ENCODE data around the gene ASB1. TPM values are rescaled to one million over a fixed set of nuclear protein-coding genes. Genes with fewer than 3 reads are reported as not detected.

ASB1 gene
- polyA plus RNA-seq, 3 donors from 2014 or later = 30.3 to 53.8 (median 48.1) TPM

GRCh38 chr2:238478216-238478615, 51.5 kb downstream of the ASB1 start:
- no peak overlapping the region for H3K4me3 Mint-ChIP-seq
- H3K9me3 Mint-ChIP-seq = peaks cover 9 to 33% (median 24%) of the 10 kb centered on the region in 6 donors
- peaks cover 7 to 35% (median 20%) of the 10 kb centered on the region in 3 donors for H3K36me3 Mint-ChIP-seq
- H3K4me1 Mint-ChIP-seq = no peaks in the 10 kb centered on the region
- DNase-seq = no peak
- no peak overlapping the region for H3K27ac Mint-ChIP-seq
- peaks cover 0 to 4% (median 0%) of the 10 kb centered on the region in 3 donors for H3K27me3 Mint-ChIP-seq (ENCODE audit: low read depth in 3 of 3)

- H3K27me3 Mint-ChIP-seq (ENCODE audit: low read depth in 3 of 3) = peaks cover 0 to 1% (median 0%) of the 10 kb centered on the region in 3 donors
- no peak overlapping the region for H3K27ac Mint-ChIP-seq
- peaks cover 4 to 20% (median 8%) of the 10 kb centered on the region in 3 donors for H3K36me3 Mint-ChIP-seq
- peaks cover 2 to 18% (median 10%) of the 10 kb centered on the region in 6 donors for H3K9me3 Mint-ChIP-seq
- no peaks in the 10 kb centered on the region for H3K4me1 Mint-ChIP-seq
- DNase-seq = no peak
- H3K4me3 Mint-ChIP-seq = no peak overlapping the region
These were observed 53.1 kb downstream of the ASB1 start for GRCh38 chr2:238479847-238480246.

- H3K27me3 Mint-ChIP-seq (ENCODE audit: low read depth in 3 of 3) = peaks cover 0 to 1% (median 0%) of the 10 kb centered on the region in 3 donors
- no peaks in the 10 kb centered on the region for H3K4me1 Mint-ChIP-seq
- peaks cover 2 to 18% (median 9%) of the 10 kb centered on the region in 6 donors for H3K9me3 Mint-ChIP-seq
- no peak overlapping the region for H3K27ac Mint-ChIP-seq
- H3K4me3 Mint-ChIP-seq = no peak overlapping the region
- DNase-seq = no peak
- peaks cover 4 to 10% (median 4%) of the 10 kb centered on the region in 3 donors for H3K36me3 Mint-ChIP-seq
These were observed 56.3 kb downstream of the ASB1 start for GRCh38 chr2:238483021-238483420.

GRCh38 chr2:238483656-238484055, 56.9 kb downstream of the ASB1 start:
- Mint-ChIP-seq H3K4me3 (no peak overlapping the region), H3K27me3 (ENCODE audit: low read depth in 3 of 3) (no peaks in the 10 kb centered on the region), H3K36me3 (peaks cover 0 to 10% (median 4%) of the 10 kb centered on the region in 3 donors), H3K9me3 (peaks cover 2 to 18% (median 9%) of the 10 kb centered on the region in 6 donors), H3K4me1 (no peaks in the 10 kb centered on the region), H3K27ac (no peak overlapping the region)
- DNase-seq = no peak

GRCh38 chr2:238484522-238485452, 58.1 kb downstream of the ASB1 start:
- H3K4me3 Mint-ChIP-seq = no peak overlapping the region
- peaks cover 0 to 2% (median 0%) of the 10 kb centered on the region in 3 donors for H3K27me3 Mint-ChIP-seq (ENCODE audit: low read depth in 3 of 3)
- no peak for DNase-seq
- peaks cover 2 to 12% (median 9%) of the 10 kb centered on the region in 6 donors for H3K9me3 Mint-ChIP-seq
- H3K36me3 Mint-ChIP-seq = peaks cover 0 to 6% (median 4%) of the 10 kb centered on the region in 3 donors
- H3K27ac Mint-ChIP-seq = no peak overlapping the region
- H3K4me1 Mint-ChIP-seq = no peaks in the 10 kb centered on the region

- H3K27me3 Mint-ChIP-seq (ENCODE audit: low read depth in 3 of 3) = peaks cover 0 to 3% (median 0%) of the 10 kb centered on the region in 3 donors
- no peaks in the 10 kb centered on the region for H3K4me1 Mint-ChIP-seq
- H3K9me3 Mint-ChIP-seq = no peaks in the 10 kb centered on the region
- no peak for DNase-seq
- no peak overlapping the region for H3K27ac Mint-ChIP-seq
- no peaks in the 10 kb centered on the region for H3K36me3 Mint-ChIP-seq
- H3K4me3 Mint-ChIP-seq = no peak overlapping the region
These were observed 59.6 kb downstream of the ASB1 start for GRCh38 chr2:238486123-238486848.

GRCh38 chr2:238487134-238487533, 60.4 kb downstream of the ASB1 start:
- Mint-ChIP-seq H3K27me3 (ENCODE audit: low read depth in 3 of 3) (peaks cover 0 to 3% (median 0%) of the 10 kb centered on the region in 3 donors), H3K4me3 (no peak overlapping the region), H3K4me1 (no peaks in the 10 kb centered on the region), H3K27ac (no peak overlapping the region), H3K9me3 (no peaks in the 10 kb centered on the region), H3K36me3 (no peaks in the 10 kb centered on the region)
- no peak for DNase-seq

- Mint-ChIP-seq H3K36me3 (no peaks in the 10 kb centered on the region), H3K4me1 (no peaks in the 10 kb centered on the region), H3K27me3 (ENCODE audit: low read depth in 3 of 3) (peaks cover 0 to 3% (median 3%) of the 10 kb centered on the region in 3 donors), H3K9me3 (no peaks in the 10 kb centered on the region), H3K27ac (no peak overlapping the region), H3K4me3 (no peak overlapping the region)
- DNase-seq = no peak
These were observed 61.1 kb downstream of the ASB1 start for GRCh38 chr2:238487652-238488346.

GRCh38 chr2:238488347-238488826, 61.7 kb downstream of the ASB1 start:
- Mint-ChIP-seq H3K4me1 (no peaks in the 10 kb centered on the region), H3K9me3 (no peaks in the 10 kb centered on the region), H3K27me3 (ENCODE audit: low read depth in 3 of 3) (peaks cover 0 to 3% (median 3%) of the 10 kb centered on the region in 3 donors), H3K27ac (no peak overlapping the region), H3K4me3 (no peak overlapping the region), H3K36me3 (no peaks in the 10 kb centered on the region)
- no peak for DNase-seq

- no peak for DNase-seq
- H3K27me3 Mint-ChIP-seq (ENCODE audit: low read depth in 3 of 3) = peaks cover 0 to 3% (median 3%) of the 10 kb centered on the region in 3 donors
- no peaks in the 10 kb centered on the region for H3K36me3 Mint-ChIP-seq
- H3K27ac Mint-ChIP-seq = no peak overlapping the region
- no peaks in the 10 kb centered on the region for H3K9me3 Mint-ChIP-seq
- peaks cover 2 to 4% of the 10 kb centered on the region in 2 donors for H3K4me1 Mint-ChIP-seq
- H3K4me3 Mint-ChIP-seq = no peak overlapping the region
These were observed 62.7 kb downstream of the ASB1 start for GRCh38 chr2:238489431-238489830.

- Mint-ChIP-seq H3K36me3 (no peaks in the 10 kb centered on the region), H3K27me3 (ENCODE audit: low read depth in 3 of 3) (peaks cover 0 to 3% (median 3%) of the 10 kb centered on the region in 3 donors), H3K9me3 (no peaks in the 10 kb centered on the region), H3K4me3 (no peak overlapping the region), H3K27ac (no peak overlapping the region), H3K4me1 (peaks cover 4 to 8% of the 10 kb centered on the region in 2 donors)
- DNase-seq = no peak
These were observed 63.2 kb downstream of the ASB1 start for GRCh38 chr2:238489896-238490295.

GRCh38 chr2:238492840-238493239, 66.1 kb downstream of the ASB1 start:
- no peak overlapping the region for H3K27ac Mint-ChIP-seq
- DNase-seq = no peak
- H3K27me3 Mint-ChIP-seq (ENCODE audit: low read depth in 3 of 3) = peaks cover 0 to 6% (median 3%) of the 10 kb centered on the region in 3 donors
- peaks cover 4 to 8% of the 10 kb centered on the region in 2 donors for H3K4me1 Mint-ChIP-seq
- no peak overlapping the region for H3K4me3 Mint-ChIP-seq
- H3K36me3 Mint-ChIP-seq = no peaks in the 10 kb centered on the region
- H3K9me3 Mint-ChIP-seq = no peaks in the 10 kb centered on the region

- Mint-ChIP-seq H3K36me3 (no peaks in the 10 kb centered on the region), H3K27ac (no peak overlapping the region), H3K4me1 (peaks cover 4 to 8% of the 10 kb centered on the region in 2 donors), H3K27me3 (ENCODE audit: low read depth in 3 of 3) (peaks cover 0 to 6% (median 3%) of the 10 kb centered on the region in 3 donors), H3K4me3 (no peak overlapping the region), H3K9me3 (no peaks in the 10 kb centered on the region)
- DNase-seq = no peak
These were observed 66.7 kb downstream of the ASB1 start for GRCh38 chr2:238493411-238493810.

Data from immature natural killer cell (primary cell).